B cell (primary cell): ENCODE measurements around the gene CDCA7L. TPM values are rescaled to one million over a fixed set of nuclear protein-coding genes. Genes with fewer than 3 reads are reported as not detected.
"Not testable (repeated sequence)": the region's sequence is repeated elsewhere in the genome, so short reads cannot be mapped to it uniquely, and the experiment has no call there.

ENCODE experiments used
- ATAC-seq: fragments of 200-7000 bp; cut with Tn5 transposase; one replicate; pipeline ENCODE4 v1.10.0; 2021; ENCODE audit warnings: low read depth, mild to moderate bottlenecking, moderate number of reproducible peaks, moderate library complexity
- CTCF ChIA-PET: fragments of 350-600 bp; sonication (Branson Sonifier 250); formaldehyde crosslinking; loops from one replicate; lab custom pipeline; 2021; ENCODE audit warnings: antibody characterized with exemption, inconsistent platforms; lab: Charles Lee
- POLR2A ChIA-PET: fragments of 350-600 bp; sonication (Branson Sonifier 250); formaldehyde crosslinking; loops from one replicate; lab custom pipeline; 2021; ENCODE audit warnings: antibody characterized with exemption; lab: Charles Lee
- DNase-seq: peaks from one replicate; pipeline ENCODE4 v3.0.0; 2013
- H2AFZ ChIP-seq: 2 replicates; pipeline ENCODE4 v1.6.1; 2012; ENCODE audit warnings: mild to moderate bottlenecking, low read depth, low read length; ENCODE audit not compliant: insufficient read depth, poor library complexity, severe bottlenecking
- H3K27ac ChIP-seq, 2 donors: 1 replicate in 1 of 2; 2 replicates in 1 of 2; pipeline ENCODE4 v1.5.1; 2012 to 2013; ENCODE audit warnings: low read length in 2 of 2, mild to moderate bottlenecking in 2 of 2, moderate library complexity in 1 of 2
- H3K27me3 ChIP-seq, 4 experiments: fragments of 200-600 bp in 1 of 4; sonication (generic) in 1 of 4; replicated peaks in 1 of 4; 1 replicate in 2 of 4; 2 replicates in 2 of 4; pipeline versions ENCODE4 v1.6.1 to v1.7.0; 2013 to 2016; ENCODE audit warnings: low read length in 3 of 4, mild to moderate bottlenecking in 2 of 4, mixed read lengths in 1 of 4, moderate library complexity in 1 of 4; ENCODE audit not compliant: insufficient read depth in 4 of 4, control insufficient read depth in 3 of 4; ENCODE audit errors: control extremely low read depth in 1 of 4
- H3K36me3 ChIP-seq, 2 experiments: replicated peaks in 1 of 2; 1 replicate in 1 of 2; 2 replicates in 1 of 2; pipeline versions ENCODE4 v1.6.1 to v1.7.1; 2013; ENCODE audit warnings: low read length in 1 of 2; ENCODE audit not compliant: insufficient read depth in 2 of 2, control insufficient read depth in 1 of 2; ENCODE audit errors: control extremely low read depth in 1 of 2, extremely low read depth in 1 of 2
- H3K4me1 ChIP-seq, 2 donors: fragments of 200-600 bp in 1 of 2; sonication (generic) in 1 of 2; 1 replicate in 1 of 2; 2 replicates in 1 of 2; pipeline versions ENCODE4 v1.5.1 to v1.6.1; 2013 to 2017; ENCODE audit warnings: low read length in 2 of 2; ENCODE audit not compliant: control insufficient read depth in 2 of 2, insufficient read depth in 2 of 2
- H3K4me2 ChIP-seq: replicated peaks from 2 replicates; pipeline ENCODE3; 2012; ENCODE audit warnings: mild to moderate bottlenecking, low read depth, low read length; ENCODE audit not compliant: poor library complexity, severe bottlenecking
- H3K4me3 ChIP-seq, 5 experiments: fragments of 200-600 bp in 1 of 5; sonication (generic) in 1 of 5; 1 replicate in 3 of 5; 2 replicates in 2 of 5; pipeline versions ENCODE4 v1.5.1 to v1.7.0; 2011 to 2016; ENCODE audit warnings: low read length in 4 of 5, mild to moderate bottlenecking in 4 of 5, low read depth in 2 of 5, control low read depth in 1 of 5, moderate library complexity in 1 of 5; ENCODE audit not compliant: insufficient read depth in 1 of 5; ENCODE audit errors: control extremely low read depth in 1 of 5, extremely low read depth in 1 of 5
- H3K79me2 ChIP-seq: fragments of 200-600 bp; sonication (generic); one replicate; pipeline ENCODE4 v1.6.0; 2016; ENCODE audit warnings: low read length; ENCODE audit not compliant: control insufficient read depth, insufficient read depth
- H3K9ac ChIP-seq: fragments of 200-600 bp; sonication (generic); 2 replicates; pipeline ENCODE4 v1.6.1; 2017; ENCODE audit warnings: mild to moderate bottlenecking, low read length, moderate library complexity
- H3K9me3 ChIP-seq, 3 donors: one replicate each; pipeline versions ENCODE4 v1.6.1 to v1.7.1; 2013; ENCODE audit warnings: low read length in 2 of 3; ENCODE audit not compliant: control insufficient read depth in 2 of 3, insufficient read depth in 1 of 3; ENCODE audit errors: control extremely low read depth in 1 of 3
- H4K20me1 ChIP-seq: 2 replicates; pipeline ENCODE4 v1.6.0; 2012; ENCODE audit warnings: mild to moderate bottlenecking, low read length; ENCODE audit not compliant: insufficient read depth, control insufficient read depth, poor library complexity, severe bottlenecking
- H3K27ac Mint-ChIP-seq: one replicate; pipeline ENCODE4 v1.8.0; 2021; ENCODE audit warnings: mixed read lengths
- H3K27me3 Mint-ChIP-seq: one replicate; pipeline ENCODE4 v1.8.0; 2021; ENCODE audit warnings: mixed read lengths
- H3K4me1 Mint-ChIP-seq: one replicate; pipeline ENCODE4 v1.8.0; 2021; ENCODE audit warnings: mixed read lengths
- H3K4me3 Mint-ChIP-seq: one replicate; pipeline ENCODE4 v1.8.0; 2021; ENCODE audit warnings: mixed read lengths
- H3K9me3 Mint-ChIP-seq: one replicate; pipeline ENCODE4 v1.8.0; 2022; ENCODE audit warnings: mixed read lengths; ENCODE audit not compliant: insufficient read depth
- CTCF ChIP-seq: fragments of 200-600 bp; IDR thresholded peaks from one replicate; pipeline ENCODE4 v1.8.0; 2022; ENCODE audit warnings: antibody characterized with exemption, mild to moderate bottlenecking
- EZH2 ChIP-seq: IDR thresholded peaks from 2 replicates; pipeline ENCODE4 v1.6.1; 2012; ENCODE audit warnings: borderline replicate concordance, low read depth, mild to moderate bottlenecking, moderate library complexity, low read length; ENCODE audit not compliant: insufficient read depth, poor library complexity, severe bottlenecking
- WGBS: methylation state at CpG from one replicate; pipeline ENCODE4 v1.1.5; 2013; ENCODE audit warnings: missing lambda C conversion rate; ENCODE audit not compliant: insufficient coverage; 5-methylcytosine and 5-hydroxymethylcytosine counted together
- intact Hi-C: fragments of 100-400 bp; cut with micrococcal nuclease; formaldehyde crosslinking; loops from one replicate; pipeline ENCODE4 v1.10.0; 2022
- polyA plus RNA-seq: library from polyadenylated mRNA; depleted of rRNA; stranded (reverse); fragments of >200 nt; gene quantifications from 2 replicates; pipeline ENCODE4 v1.2.3, GENCODE V29; 2012
- total RNA-seq, 2 donors: library from RNA; stranded (reverse); fragments of 120-200 nt in 1 of 2; gene quantifications; 1 replicate in 1 of 2; 2 replicates in 1 of 2; pipeline versions ENCODE4 v1.2.3 to v1.2.4, GENCODE V29; 2013 to 2022

CDCA7L gene
- total and polyA plus RNA-seq, 2 donors (not counting 1 experiment from before 2014, with no cell fraction given): 84.0 to 129 TPM

GRCh38 chr7:21886396-21886795 is 59.3 kb downstream of the CDCA7L start:
- DNase-seq (no peak), ATAC-seq (no peak)
- Histone ChIP-seq H3K27ac (no peak overlapping the region), H3K79me2 (no peaks in the 10 kb centered on the region), H3K9ac (no peak overlapping the region), H3K36me3 (no peaks in the 10 kb centered on the region), H3K27me3 (no peaks in the 10 kb centered on the region), H3K4me2 (no peak overlapping the region), H3K9me3 (no peaks in the 10 kb centered on the region), H3K4me1 (no peaks in the 10 kb centered on the region), H4K20me1 (no peaks in the 10 kb centered on the region), H2AFZ (no peak overlapping the region), H3K4me3 (no peak overlapping the region)
- intact Hi-C loops: no loop called here
- Mint-ChIP-seq H3K4me1 (no peaks in the 10 kb centered on the region), H3K27me3 (no peaks in the 10 kb centered on the region), H3K9me3 (no peaks in the 10 kb centered on the region), H3K27ac (no peak overlapping the region), H3K4me3 (no peak overlapping the region)
- WGBS: no CpG with 5 or more reads among the region's 4 CpGs
- TF ChIP-seq EZH2 (no peak), CTCF (no peak)
- POLR2A ChIA-PET: no interaction called here
- CTCF ChIA-PET: no interaction called here

- Histone ChIP-seq H3K9me3 (no peaks in the 10 kb centered on the region), H3K9ac (no peak overlapping the region), H3K4me2 (no peak overlapping the region), H3K27ac (no peak overlapping the region), H3K4me3 (no peak overlapping the region), H3K4me1 (no peaks in the 10 kb centered on the region), H3K27me3 (no peaks in the 10 kb centered on the region), H3K36me3 (no peaks in the 10 kb centered on the region), H2AFZ (no peak overlapping the region), H3K79me2 (no peaks in the 10 kb centered on the region), H4K20me1 (no peaks in the 10 kb centered on the region)
- Mint-ChIP-seq H3K9me3 (no peaks in the 10 kb centered on the region), H3K27me3 (no peaks in the 10 kb centered on the region), H3K4me3 (no peak overlapping the region), H3K4me1 (no peaks in the 10 kb centered on the region), H3K27ac (no peak overlapping the region)
- POLR2A ChIA-PET: no interaction called here
- ATAC-seq (no peak), DNase-seq (no peak)
- intact Hi-C loops: no loop called here
- WGBS: 100% methylated on average over 1 of the region's 7 CpGs
- CTCF ChIA-PET: no interaction called here
- no peak for TF ChIP-seq CTCF
- no peak for TF ChIP-seq EZH2
Observed at GRCh38 chr7:21884496-21884895, 61.2 kb downstream of the CDCA7L start.

GRCh38 chr7:21883501-21883900 is 62.2 kb downstream of the CDCA7L start:
- H3K4me3 ChIP-seq, DNase-seq, CTCF ChIA-PET, H3K4me1 ChIP-seq, H3K27me3 Mint-ChIP-seq, H3K9me3 ChIP-seq, H3K9me3 Mint-ChIP-seq, H3K79me2 ChIP-seq, H3K27ac Mint-ChIP-seq, H3K36me3 ChIP-seq, intact Hi-C loops, H3K4me2 ChIP-seq, H3K4me1 Mint-ChIP-seq, ATAC-seq, H4K20me1 ChIP-seq, H3K27me3 ChIP-seq, H3K4me3 Mint-ChIP-seq, H3K27ac ChIP-seq, POLR2A ChIA-PET, H3K9ac ChIP-seq, H2AFZ ChIP-seq: not testable (repeated sequence)
- no CpG with 5 or more reads among the region's 2 CpGs for WGBS
